ENCODE measurements around the gene WNT4.

DNA sequence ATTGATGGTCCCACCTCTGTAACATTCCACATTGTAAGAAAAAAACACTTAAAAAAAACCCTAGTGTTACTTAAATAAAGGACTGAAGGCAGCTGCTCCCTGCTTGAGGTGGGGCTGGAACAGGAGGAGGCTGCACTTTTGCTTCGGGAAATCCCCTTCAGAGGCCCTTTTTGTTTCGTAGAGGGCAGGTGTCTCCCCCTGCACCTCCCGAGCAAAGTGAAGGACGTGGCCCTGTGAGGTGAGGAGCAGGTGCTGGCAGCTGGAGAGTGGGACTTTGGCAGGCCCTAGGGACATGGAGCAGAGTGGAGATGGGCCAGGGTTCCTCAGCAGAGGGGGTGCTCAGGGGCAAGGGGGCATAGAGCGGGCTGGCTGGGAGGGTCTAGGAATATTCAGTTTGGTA lies 33.4 kb upstream of the WNT4 start:
- TF ChIP-seq, protein P1, sequence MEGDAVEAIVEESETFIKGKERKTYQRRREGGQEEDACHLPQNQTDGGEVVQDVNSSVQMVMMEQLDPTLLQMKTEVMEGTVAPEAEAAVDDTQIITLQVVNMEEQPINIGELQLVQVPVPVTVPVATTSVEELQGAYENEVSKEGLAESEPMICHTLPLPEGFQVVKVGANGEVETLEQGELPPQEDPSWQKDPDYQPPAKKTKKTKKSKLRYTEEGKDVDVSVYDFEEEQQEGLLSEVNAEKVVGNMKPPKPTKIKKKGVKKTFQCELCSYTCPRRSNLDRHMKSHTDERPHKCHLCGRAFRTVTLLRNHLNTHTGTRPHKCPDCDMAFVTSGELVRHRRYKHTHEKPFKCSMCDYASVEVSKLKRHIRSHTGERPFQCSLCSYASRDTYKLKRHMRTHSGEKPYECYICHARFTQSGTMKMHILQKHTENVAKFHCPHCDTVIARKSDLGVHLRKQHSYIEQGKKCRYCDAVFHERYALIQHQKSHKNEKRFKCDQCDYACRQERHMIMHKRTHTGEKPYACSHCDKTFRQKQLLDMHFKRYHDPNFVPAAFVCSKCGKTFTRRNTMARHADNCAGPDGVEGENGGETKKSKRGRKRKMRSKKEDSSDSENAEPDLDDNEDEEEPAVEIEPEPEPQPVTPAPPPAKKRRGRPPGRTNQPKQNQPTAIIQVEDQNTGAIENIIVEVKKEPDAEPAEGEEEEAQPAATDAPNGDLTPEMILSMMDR (IDR thresholded peaks at IDR 0.05 in 8 of 11, conservative IDR thresholded peaks at IDR 0.05 in 3 of 11): no peak
- TF ChIP-seq POLR2A (IDR thresholded peaks at IDR 0.05) (no peak), POLR2AphosphoS5 (IDR thresholded peaks at IDR 0.05) (no peak)
